ENCODE results near the gene PTPRK. TPM values are rescaled to one million over a fixed set of nuclear protein-coding genes. Genes with fewer than 3 reads are reported as not detected.

PTPRK gene
- total RNA-seq, 1 donor from 2014 or later = 48.4 TPM

DNA sequence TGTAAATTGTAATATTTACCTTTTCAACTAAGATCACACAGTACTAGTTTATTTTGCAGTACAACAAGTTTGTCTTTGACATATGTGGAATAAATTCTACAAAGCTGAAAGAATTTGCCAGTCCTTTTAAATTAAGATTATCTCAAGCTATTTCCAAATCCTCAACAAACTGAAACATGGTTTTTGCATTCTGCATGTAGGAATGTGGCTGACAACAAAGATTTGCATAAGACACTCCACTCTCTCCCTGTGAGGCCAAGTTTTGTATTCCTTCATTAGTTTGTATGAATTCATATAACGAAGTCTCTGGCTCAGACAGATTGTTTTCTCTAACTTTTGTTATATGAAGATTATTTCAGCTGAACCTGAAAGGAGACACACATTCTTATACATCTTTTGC lies 495.4 kb downstream of the PTPRK start:
- FAIRE-seq = no peak
- Histone ChIP-seq H3K27me3 (ENCODE audit: control insufficient read depth, insufficient read depth, low read length) (no peaks in the 10 kb centered on the region), H3K4me3 (ENCODE audit: low read depth, low read length) (no peak overlapping the region), H3K36me3 (ENCODE audit: control insufficient read depth, insufficient read depth, low read length) (no peaks in the 10 kb centered on the region)
- no peak for DNase-seq (ENCODE audit: low read depth)
- TF ChIP-seq, protein P1, sequence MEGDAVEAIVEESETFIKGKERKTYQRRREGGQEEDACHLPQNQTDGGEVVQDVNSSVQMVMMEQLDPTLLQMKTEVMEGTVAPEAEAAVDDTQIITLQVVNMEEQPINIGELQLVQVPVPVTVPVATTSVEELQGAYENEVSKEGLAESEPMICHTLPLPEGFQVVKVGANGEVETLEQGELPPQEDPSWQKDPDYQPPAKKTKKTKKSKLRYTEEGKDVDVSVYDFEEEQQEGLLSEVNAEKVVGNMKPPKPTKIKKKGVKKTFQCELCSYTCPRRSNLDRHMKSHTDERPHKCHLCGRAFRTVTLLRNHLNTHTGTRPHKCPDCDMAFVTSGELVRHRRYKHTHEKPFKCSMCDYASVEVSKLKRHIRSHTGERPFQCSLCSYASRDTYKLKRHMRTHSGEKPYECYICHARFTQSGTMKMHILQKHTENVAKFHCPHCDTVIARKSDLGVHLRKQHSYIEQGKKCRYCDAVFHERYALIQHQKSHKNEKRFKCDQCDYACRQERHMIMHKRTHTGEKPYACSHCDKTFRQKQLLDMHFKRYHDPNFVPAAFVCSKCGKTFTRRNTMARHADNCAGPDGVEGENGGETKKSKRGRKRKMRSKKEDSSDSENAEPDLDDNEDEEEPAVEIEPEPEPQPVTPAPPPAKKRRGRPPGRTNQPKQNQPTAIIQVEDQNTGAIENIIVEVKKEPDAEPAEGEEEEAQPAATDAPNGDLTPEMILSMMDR (IDR thresholded peaks at IDR 0.05; ENCODE audit: insufficient read depth, low read length, severe bottlenecking) = no peak

- Histone ChIP-seq H3K36me3 (ENCODE audit: control insufficient read depth, insufficient read depth, low read length) (no peaks in the 10 kb centered on the region), H3K4me3 (ENCODE audit: low read depth, low read length) (no peak overlapping the region), H3K27me3 (ENCODE audit: control insufficient read depth, insufficient read depth, low read length) (no peaks in the 10 kb centered on the region)
- FAIRE-seq (no peak), DNase-seq (ENCODE audit: low read depth) (no peak)
- TF ChIP-seq, protein P1 (IDR thresholded peaks at IDR 0.05; ENCODE audit: insufficient read depth, low read length, severe bottlenecking) = no peak
These were observed 496.4 kb downstream of the PTPRK start for GRCh38 chr6:128024046-128024445.

DNA sequence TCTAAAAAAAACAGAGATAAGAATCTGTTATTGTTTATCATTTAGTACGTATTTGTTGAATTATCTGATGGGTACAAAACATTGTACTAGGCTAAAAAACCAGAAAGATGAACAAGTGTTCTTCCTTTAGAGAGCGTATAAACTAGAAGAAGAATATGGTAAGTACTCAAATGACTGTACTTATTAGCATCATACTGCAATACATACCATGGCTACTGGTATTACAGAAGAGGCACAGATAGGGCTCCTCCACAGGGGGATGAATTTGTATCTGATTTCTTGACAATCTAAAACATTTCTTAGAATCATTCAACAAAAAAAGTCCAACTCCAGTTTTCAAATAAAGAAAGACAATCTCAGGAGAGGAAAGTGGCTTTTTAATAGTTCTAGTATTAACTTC lies 501.6 kb downstream of the PTPRK start:
- Histone ChIP-seq H3K4me3 (ENCODE audit: low read depth, low read length) (no peak overlapping the region), H3K36me3 (ENCODE audit: control insufficient read depth, insufficient read depth, low read length) (no peaks in the 10 kb centered on the region), H3K27me3 (ENCODE audit: control insufficient read depth, insufficient read depth, low read length) (no peaks in the 10 kb centered on the region)
- no peak for FAIRE-seq
- TF ChIP-seq, protein P1 (IDR thresholded peaks at IDR 0.05; ENCODE audit: insufficient read depth, low read length, severe bottlenecking) = no peak
- no peak for DNase-seq (ENCODE audit: low read depth)

- H3K27me3 ChIP-seq (ENCODE audit: control insufficient read depth, insufficient read depth, low read length) = no peaks in the 10 kb centered on the region
- H3K36me3 ChIP-seq (ENCODE audit: control insufficient read depth, insufficient read depth, low read length) = no peaks in the 10 kb centered on the region
- TF ChIP-seq, protein P1 (IDR thresholded peaks at IDR 0.05; ENCODE audit: insufficient read depth, low read length, severe bottlenecking) = no peak
- no peak for DNase-seq (ENCODE audit: low read depth)
- no peak for FAIRE-seq
- H3K4me3 ChIP-seq (ENCODE audit: low read depth, low read length) = no peak overlapping the region
These were observed 503.1 kb downstream of the PTPRK start for GRCh38 chr6:128017288-128017687.

DNA sequence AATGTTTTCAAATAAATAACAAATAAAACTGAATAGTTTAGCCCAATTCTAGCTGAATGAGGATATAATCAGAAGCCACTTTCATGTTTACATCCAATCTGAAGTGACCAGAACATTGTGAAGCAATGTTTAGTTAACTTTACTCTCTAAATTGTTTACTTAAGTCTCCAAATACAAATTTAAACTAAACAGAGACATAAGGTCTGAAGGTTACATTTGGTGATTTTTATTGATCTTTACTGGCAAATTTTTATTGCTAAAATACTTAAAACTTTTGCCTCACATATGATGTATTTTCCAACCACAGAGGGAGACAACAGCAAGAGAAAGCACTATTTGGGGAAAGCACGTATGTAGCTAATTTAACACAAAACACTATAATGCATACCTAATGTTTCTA lies 512.7 kb downstream of the PTPRK start:
- no peaks in the 10 kb centered on the region for H3K27me3 ChIP-seq (ENCODE audit: control insufficient read depth, insufficient read depth, low read length)
- H3K4me3 ChIP-seq (ENCODE audit: low read depth, low read length) = no peak overlapping the region
- DNase-seq (ENCODE audit: low read depth) (no peak), FAIRE-seq (no peak)
- H3K36me3 ChIP-seq (ENCODE audit: control insufficient read depth, insufficient read depth, low read length) = peaks cover 2% of the 10 kb centered on the region
- TF ChIP-seq, protein P1 (IDR thresholded peaks at IDR 0.05; ENCODE audit: insufficient read depth, low read length, severe bottlenecking) = no peak

GRCh38 chr6:128005009-128005408 lies 515.4 kb downstream of the PTPRK start:
- Histone ChIP-seq H3K36me3 (ENCODE audit: control insufficient read depth, insufficient read depth, low read length) (peaks cover 2% of the 10 kb centered on the region), H3K27me3 (ENCODE audit: control insufficient read depth, insufficient read depth, low read length) (no peaks in the 10 kb centered on the region), H3K4me3 (ENCODE audit: low read depth, low read length) (no peak overlapping the region)
- TF ChIP-seq, protein P1 (IDR thresholded peaks at IDR 0.05; ENCODE audit: insufficient read depth, low read length, severe bottlenecking) = no peak
- peak; percentile 28 for DNase-seq (ENCODE audit: low read depth)
- FAIRE-seq = no peak

Data from bronchial epithelial cell (primary cell).